ENCODE data around the gene ADCY10. TPM values are rescaled to one million over a fixed set of nuclear protein-coding genes. Genes with fewer than 3 reads are reported as not detected.

ADCY10 gene
- total RNA-seq, 2 donors from 2014 or later = 0.35 TPM; not detected in 1

DNA sequence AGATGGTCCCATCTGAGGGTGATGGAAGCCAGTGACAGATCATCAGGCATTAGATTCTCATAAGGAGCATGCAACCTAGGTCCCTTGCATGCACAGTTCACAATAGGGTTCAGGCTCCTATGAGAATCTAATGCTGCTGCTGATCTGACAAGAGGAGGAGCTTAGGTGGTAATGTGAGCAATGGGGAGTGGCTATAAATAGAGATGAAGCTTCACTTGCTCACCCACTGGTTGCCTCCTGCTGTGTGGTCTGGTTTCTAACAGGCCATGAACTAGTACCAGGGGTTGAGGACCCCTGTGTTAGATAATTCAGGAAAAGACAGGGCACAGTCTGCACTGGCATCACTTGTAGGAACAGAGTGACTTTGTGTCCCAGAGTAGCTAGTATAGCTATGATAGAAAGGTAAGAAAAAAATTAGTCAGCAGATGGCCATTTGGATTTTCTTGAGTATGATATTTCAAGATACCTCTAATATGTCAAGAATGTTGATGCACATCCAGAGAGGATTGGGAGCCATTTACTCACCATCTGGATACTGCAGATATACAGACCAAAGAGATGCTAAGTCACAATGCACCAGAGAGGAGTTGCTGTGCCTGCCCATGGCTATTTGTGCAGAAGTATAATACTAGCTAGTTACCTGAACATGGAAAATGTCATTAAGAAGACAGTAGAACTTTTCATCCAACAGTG lies 53.6 kb downstream of the ADCY10 start:
- TF ChIP-seq, protein P1, sequence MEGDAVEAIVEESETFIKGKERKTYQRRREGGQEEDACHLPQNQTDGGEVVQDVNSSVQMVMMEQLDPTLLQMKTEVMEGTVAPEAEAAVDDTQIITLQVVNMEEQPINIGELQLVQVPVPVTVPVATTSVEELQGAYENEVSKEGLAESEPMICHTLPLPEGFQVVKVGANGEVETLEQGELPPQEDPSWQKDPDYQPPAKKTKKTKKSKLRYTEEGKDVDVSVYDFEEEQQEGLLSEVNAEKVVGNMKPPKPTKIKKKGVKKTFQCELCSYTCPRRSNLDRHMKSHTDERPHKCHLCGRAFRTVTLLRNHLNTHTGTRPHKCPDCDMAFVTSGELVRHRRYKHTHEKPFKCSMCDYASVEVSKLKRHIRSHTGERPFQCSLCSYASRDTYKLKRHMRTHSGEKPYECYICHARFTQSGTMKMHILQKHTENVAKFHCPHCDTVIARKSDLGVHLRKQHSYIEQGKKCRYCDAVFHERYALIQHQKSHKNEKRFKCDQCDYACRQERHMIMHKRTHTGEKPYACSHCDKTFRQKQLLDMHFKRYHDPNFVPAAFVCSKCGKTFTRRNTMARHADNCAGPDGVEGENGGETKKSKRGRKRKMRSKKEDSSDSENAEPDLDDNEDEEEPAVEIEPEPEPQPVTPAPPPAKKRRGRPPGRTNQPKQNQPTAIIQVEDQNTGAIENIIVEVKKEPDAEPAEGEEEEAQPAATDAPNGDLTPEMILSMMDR (IDR thresholded peaks at IDR 0.05) = no peak

DNA sequence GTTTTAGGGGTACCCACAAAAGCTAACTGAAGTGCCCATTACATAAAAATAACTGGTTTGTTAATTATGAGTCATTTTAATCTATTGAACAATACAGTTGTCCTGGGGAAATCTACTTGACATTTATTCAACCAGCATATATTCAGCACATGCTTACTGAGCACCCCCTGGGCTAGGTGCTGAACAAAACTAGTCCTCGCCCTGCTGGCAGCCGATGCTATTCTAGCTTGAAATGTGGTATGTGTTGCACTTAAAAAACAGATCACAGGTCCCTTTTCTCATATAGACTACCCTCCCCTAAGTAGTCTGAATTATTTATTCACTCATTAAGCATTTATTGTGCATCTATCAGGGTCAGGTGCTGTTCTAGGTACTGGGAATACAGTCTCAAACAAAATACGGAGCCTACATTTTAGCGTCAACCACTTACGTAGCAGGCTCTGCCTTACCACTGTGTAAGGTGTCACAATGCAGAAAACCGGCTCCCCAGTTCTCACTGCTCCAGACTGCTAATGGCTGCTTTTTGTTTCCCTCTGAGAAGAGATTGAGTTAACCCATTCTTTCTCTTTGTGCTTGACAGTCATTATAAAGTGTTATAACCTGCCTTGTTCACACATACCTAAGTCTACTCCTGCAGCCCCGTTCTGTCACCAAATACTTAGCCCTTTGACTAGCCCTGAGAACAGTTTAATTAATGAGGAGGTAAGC lies 57.1 kb downstream of the ADCY10 start:
- no peaks in the 10 kb centered on the region for H3K27me3 ChIP-seq
- TF ChIP-seq, protein P1 (IDR thresholded peaks at IDR 0.05) = no peak

More for the DNA sequence above, 53.6 kb downstream of the ADCY10 start:
- DNase-seq (ENCODE audit: low spot score) = no peak
- Histone ChIP-seq H3K27ac (no peak overlapping the region), H3K4me1 (no peaks in the 10 kb centered on the region), H3K4me3 (no peak overlapping the region), H3K9me3 (no peaks in the 10 kb centered on the region), H3K36me3 (no peaks in the 10 kb centered on the region), H3K27me3 (no peaks in the 10 kb centered on the region)

DNA sequence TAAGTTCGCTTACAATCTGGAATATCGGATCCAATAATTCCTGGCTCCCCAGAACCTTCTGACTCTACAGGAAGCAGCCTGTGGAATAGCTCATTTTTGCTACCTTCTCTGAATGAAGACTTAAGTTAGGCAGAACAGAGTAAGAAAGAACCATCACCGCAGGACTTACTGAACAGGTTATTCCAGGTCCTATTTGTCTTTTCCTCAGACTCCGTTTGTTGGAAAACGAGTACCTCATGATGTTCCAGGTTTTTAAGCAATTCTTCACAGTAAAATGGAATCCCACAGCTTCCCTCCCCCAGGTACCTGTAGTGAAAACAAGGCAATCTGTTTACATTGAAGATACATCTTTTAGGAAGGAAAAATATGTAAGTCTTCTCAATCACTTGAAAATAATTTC lies 59.8 kb downstream of the ADCY10 start:
- H3K9me3 ChIP-seq = no peaks in the 10 kb centered on the region
- TF ChIP-seq, protein P1 (IDR thresholded peaks at IDR 0.05) = no peak
- DNase-seq (ENCODE audit: low spot score) = no peak
- H3K4me3 ChIP-seq = no peak overlapping the region
- H3K27ac ChIP-seq = no peak overlapping the region
- H3K4me1 ChIP-seq = no peaks in the 10 kb centered on the region
- no peaks in the 10 kb centered on the region for H3K36me3 ChIP-seq
- no peaks in the 10 kb centered on the region for H3K27me3 ChIP-seq

More for the DNA sequence above, 57.1 kb downstream of the ADCY10 start:
- H3K27ac ChIP-seq = no peak overlapping the region
- no peaks in the 10 kb centered on the region for H3K9me3 ChIP-seq
- DNase-seq (ENCODE audit: low spot score) = no peak
- H3K4me1 ChIP-seq = no peaks in the 10 kb centered on the region
- H3K36me3 ChIP-seq = no peaks in the 10 kb centered on the region
- no peak overlapping the region for H3K4me3 ChIP-seq

DNA sequence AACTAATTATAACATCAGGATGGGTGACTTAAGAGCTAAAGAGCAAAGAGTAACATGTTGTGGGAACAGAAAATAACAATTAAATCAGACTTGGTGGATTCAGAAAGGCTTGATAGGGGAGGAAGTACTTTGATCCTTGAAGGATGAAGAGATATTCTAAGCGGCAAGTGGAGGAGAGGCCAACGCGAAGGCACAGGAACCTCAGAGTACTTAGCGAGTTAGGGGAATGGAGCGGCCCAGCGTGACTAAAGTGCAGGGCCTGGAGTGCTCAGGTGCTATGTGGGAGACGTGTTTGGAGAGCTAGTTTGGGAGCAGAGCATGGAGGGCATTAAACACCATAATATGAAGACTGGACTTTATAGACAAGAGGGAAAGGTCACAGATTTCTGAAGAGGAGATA lies 64.3 kb downstream of the ADCY10 start:
- Histone ChIP-seq H3K27ac (no peak overlapping the region), H3K27me3 (no peaks in the 10 kb centered on the region), H3K9me3 (no peaks in the 10 kb centered on the region), H3K4me3 (no peak overlapping the region), H3K36me3 (no peaks in the 10 kb centered on the region), H3K4me1 (no peaks in the 10 kb centered on the region)
- TF ChIP-seq, protein P1 (IDR thresholded peaks at IDR 0.05) = no peak
- DNase-seq (ENCODE audit: low spot score) = no peak

DNA sequence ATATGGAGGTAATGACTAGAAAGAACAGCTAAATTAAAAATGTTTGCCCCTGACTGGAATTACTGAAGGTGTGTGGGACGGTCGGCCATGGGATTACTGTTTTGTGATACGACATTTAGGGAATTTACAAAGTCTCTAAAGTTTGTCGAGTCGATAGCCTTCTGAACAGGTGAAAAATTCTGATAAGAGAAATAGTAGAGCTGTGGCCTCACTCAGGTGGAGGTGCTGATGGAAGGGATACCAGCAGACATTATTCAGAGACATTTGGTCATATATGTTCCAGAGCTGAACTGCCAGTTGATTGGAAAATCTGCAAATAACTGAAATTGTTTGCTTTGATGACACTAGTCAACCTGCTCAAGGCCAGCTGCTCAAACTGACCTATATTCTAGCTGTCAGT lies 71.1 kb downstream of the ADCY10 start:
- H3K27ac ChIP-seq = no peak overlapping the region
- TF ChIP-seq, protein P1 (IDR thresholded peaks at IDR 0.05) = no peak
- no peak overlapping the region for H3K4me3 ChIP-seq
- no peaks in the 10 kb centered on the region for H3K27me3 ChIP-seq
- H3K9me3 ChIP-seq = no peaks in the 10 kb centered on the region
- H3K4me1 ChIP-seq = no peaks in the 10 kb centered on the region
- H3K36me3 ChIP-seq = no peaks in the 10 kb centered on the region
- DNase-seq (ENCODE audit: low spot score) = no peak

All from right atrium auricular region (tissue), 2 donors.